Measurements from ENCODE around the gene IAH1. TPM values are rescaled to one million over a fixed set of nuclear protein-coding genes. Genes with fewer than 3 reads are reported as not detected.

Gene IAH1
- total RNA-seq, 1 experiment from 2014 or later = 39.3 TPM

DNA sequence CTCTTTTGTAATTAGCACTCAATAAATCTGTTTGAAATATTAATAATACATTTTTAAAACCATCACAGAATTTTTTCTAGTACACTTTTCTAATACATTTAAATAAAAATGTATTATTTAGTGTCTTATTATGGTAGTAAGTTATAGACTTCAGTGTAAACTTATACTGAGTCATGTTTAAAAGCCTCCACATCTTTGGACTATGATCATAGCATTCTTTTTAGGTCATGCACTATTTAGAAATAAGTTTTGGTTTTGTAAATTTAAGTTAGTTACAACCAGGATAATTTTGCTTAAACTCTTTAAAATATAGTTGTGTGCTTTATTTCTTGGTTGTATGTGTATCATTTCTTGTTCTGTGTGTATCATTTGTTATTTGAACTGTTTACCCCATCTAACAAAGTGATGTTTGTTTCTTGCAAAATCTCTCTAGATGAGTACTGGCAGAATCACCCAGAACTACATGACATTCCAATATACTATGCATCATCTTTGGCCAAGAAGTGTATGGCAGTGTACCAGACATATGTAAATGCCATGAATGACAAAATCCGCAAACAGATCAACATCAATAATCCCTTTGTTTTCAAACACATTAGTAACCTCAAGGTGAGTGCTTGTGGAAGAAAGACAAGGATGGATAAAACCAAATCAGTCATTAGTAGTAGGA lies 34.2 kb upstream of the IAH1 start:
- Histone ChIP-seq H3K27ac (ENCODE audit: low read length) (peak overlapping the region; percentile 48), H2AFZ (ENCODE audit: low read length) (no peak overlapping the region), H3K4me2 (ENCODE audit: low read length) (no peak overlapping the region), H3K9me2 (replicated peaks; ENCODE audit: low read length) (no peaks in the 10 kb centered on the region), H3K79me2 (ENCODE audit: low read length) (no peaks in the 10 kb centered on the region), H3K27me3 (ENCODE audit: low read length) (no peaks in the 10 kb centered on the region), H3K9me3 (ENCODE audit: low read length) (no peaks in the 10 kb centered on the region), H3K4me1 (ENCODE audit: insufficient read depth, low read length) (0 out of 2 replicates have a peak, but pooled peaks cover 4% of the 10 kb centered on the region), H3K9ac (ENCODE audit: low read length) (no peak overlapping the region), H4K20me1 (ENCODE audit: low read length) (no peaks in the 10 kb centered on the region), H3F3A (ENCODE audit: low read length, unreplicated experiment) (no peaks in the 10 kb centered on the region), H3K36me3 (ENCODE audit: low read depth, low read length) (peaks cover 47% of the 10 kb centered on the region), H3K4me3 (ENCODE audit: low read length) (no peak overlapping the region)
- ChIA-PET CTCF (no interaction called here), POLR2A (ENCODE audit: unreplicated experiment) (no interaction called here)
- intact Hi-C loops (cut with micrococcal nuclease) = no loop called here
- DNase-seq (peak; percentile 47), ATAC-seq (peak; percentile 46)
- TF ChIP-seq EZH2phosphoT487 (IDR thresholded peaks at IDR 0.05; ENCODE audit: borderline replicate concordance, low read length) (no peak), EZH2 (IDR thresholded peaks at IDR 0.05; ENCODE audit: low read length, unreplicated experiment) (no peak)
- TF ChIP-seq, protein P1, sequence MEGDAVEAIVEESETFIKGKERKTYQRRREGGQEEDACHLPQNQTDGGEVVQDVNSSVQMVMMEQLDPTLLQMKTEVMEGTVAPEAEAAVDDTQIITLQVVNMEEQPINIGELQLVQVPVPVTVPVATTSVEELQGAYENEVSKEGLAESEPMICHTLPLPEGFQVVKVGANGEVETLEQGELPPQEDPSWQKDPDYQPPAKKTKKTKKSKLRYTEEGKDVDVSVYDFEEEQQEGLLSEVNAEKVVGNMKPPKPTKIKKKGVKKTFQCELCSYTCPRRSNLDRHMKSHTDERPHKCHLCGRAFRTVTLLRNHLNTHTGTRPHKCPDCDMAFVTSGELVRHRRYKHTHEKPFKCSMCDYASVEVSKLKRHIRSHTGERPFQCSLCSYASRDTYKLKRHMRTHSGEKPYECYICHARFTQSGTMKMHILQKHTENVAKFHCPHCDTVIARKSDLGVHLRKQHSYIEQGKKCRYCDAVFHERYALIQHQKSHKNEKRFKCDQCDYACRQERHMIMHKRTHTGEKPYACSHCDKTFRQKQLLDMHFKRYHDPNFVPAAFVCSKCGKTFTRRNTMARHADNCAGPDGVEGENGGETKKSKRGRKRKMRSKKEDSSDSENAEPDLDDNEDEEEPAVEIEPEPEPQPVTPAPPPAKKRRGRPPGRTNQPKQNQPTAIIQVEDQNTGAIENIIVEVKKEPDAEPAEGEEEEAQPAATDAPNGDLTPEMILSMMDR (conservative IDR thresholded peaks at IDR 0.05; ENCODE audit: low read depth, low read length) = no peak
- BruUV-seq (replicated peaks) = no TSS peak

DNA sequence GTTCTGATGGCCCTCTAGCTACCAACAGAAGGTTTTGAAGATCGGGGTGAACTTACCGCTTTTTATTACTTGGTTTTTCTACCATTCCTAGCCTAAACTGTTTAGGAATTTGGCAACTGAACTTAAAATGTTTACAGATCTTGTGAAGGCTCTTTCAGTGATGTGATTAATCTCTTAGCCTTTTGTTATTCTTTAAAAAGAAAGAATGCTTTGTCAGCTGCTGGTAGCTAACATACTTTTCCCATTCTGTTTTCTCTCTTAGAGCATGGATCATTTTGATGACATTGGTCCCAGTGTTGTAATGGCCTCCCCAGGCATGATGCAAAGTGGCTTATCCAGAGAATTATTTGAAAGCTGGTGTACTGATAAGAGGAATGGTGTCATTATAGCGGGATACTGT lies 32.8 kb upstream of the IAH1 start:
- TF ChIP-seq EZH2 (IDR thresholded peaks at IDR 0.05; ENCODE audit: low read length, unreplicated experiment) (no peak), EZH2phosphoT487 (IDR thresholded peaks at IDR 0.05; ENCODE audit: borderline replicate concordance, low read length) (no peak)
- TF ChIP-seq, protein P1 (conservative IDR thresholded peaks at IDR 0.05; ENCODE audit: low read depth, low read length) = no peak
- Histone ChIP-seq H3K4me1 (ENCODE audit: insufficient read depth, low read length) (0 out of 2 replicates have a peak, but pooled peaks cover 4% of the 10 kb centered on the region), H2AFZ (ENCODE audit: low read length) (no peak overlapping the region), H3K9me2 (replicated peaks; ENCODE audit: low read length) (no peaks in the 10 kb centered on the region), H3K27me3 (ENCODE audit: low read length) (no peaks in the 10 kb centered on the region), H3K79me2 (ENCODE audit: low read length) (no peaks in the 10 kb centered on the region), H3F3A (ENCODE audit: low read length, unreplicated experiment) (no peaks in the 10 kb centered on the region), H3K4me2 (ENCODE audit: low read length) (no peak overlapping the region), H3K36me3 (ENCODE audit: low read depth, low read length) (peaks cover 50% of the 10 kb centered on the region), H3K27ac (ENCODE audit: low read length) (no peak overlapping the region), H3K9me3 (ENCODE audit: low read length) (no peaks in the 10 kb centered on the region), H4K20me1 (ENCODE audit: low read length) (no peaks in the 10 kb centered on the region), H3K9ac (ENCODE audit: low read length) (no peak overlapping the region), H3K4me3 (ENCODE audit: low read length) (no peak overlapping the region)
- DNase-seq (no peak), ATAC-seq (no peak)
- ChIA-PET POLR2A (ENCODE audit: unreplicated experiment) (no interaction called here), CTCF (no interaction called here)
- intact Hi-C loops (cut with micrococcal nuclease) = no loop called here
- no TSS peak for BruUV-seq (replicated peaks)

DNA sequence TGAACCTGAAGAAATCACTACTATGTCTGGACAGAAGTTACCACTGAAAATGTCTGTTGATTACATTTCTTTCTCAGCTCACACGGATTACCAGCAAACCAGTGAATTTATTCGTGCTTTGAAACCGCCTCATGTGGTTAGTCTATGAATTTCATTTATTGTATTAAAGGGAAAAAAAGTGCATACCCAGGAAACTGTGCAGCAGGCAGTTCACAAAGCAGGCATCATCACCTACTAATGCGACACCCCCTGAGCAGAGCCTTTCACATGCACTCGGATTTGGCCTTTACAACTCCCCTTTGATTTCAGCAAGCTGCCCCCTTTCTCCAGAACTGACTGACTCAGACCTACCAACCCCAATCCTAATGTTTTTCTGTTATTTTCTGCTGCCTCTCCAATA lies 30.8 kb upstream of the IAH1 start:
- no TSS peak for BruUV-seq (replicated peaks)

More for the DNA sequence above, 30.8 kb upstream of the IAH1 start:
- no peak for DNase-seq
- TF ChIP-seq EZH2phosphoT487 (IDR thresholded peaks at IDR 0.05; ENCODE audit: borderline replicate concordance, low read length) (no peak), EZH2 (IDR thresholded peaks at IDR 0.05; ENCODE audit: low read length, unreplicated experiment) (no peak)
- TF ChIP-seq, protein P1 (conservative IDR thresholded peaks at IDR 0.05; ENCODE audit: low read depth, low read length) = no peak
- H4K20me1 ChIP-seq (ENCODE audit: low read length) = no peaks in the 10 kb centered on the region
- peaks cover 44% of the 10 kb centered on the region for H3K36me3 ChIP-seq (ENCODE audit: low read depth, low read length)
- ChIA-PET CTCF (no interaction called here), POLR2A (ENCODE audit: unreplicated experiment) (no interaction called here)
- 0 out of 2 replicates have a peak, but pooled peaks cover 4% of the 10 kb centered on the region for H3K4me1 ChIP-seq (ENCODE audit: insufficient read depth, low read length)
- no peak overlapping the region for H3K27ac ChIP-seq (ENCODE audit: low read length)
- intact Hi-C loops (cut with micrococcal nuclease) = no loop called here
- H3K27me3 ChIP-seq (ENCODE audit: low read length) = no peaks in the 10 kb centered on the region
- no peak overlapping the region for H3K9ac ChIP-seq (ENCODE audit: low read length)
- H3K4me3 ChIP-seq (ENCODE audit: low read length) = no peak overlapping the region
- no peak for ATAC-seq
- no peak overlapping the region for H3K4me2 ChIP-seq (ENCODE audit: low read length)
- H3K9me3 ChIP-seq (ENCODE audit: low read length) = no peaks in the 10 kb centered on the region
- no peaks in the 10 kb centered on the region for H3K79me2 ChIP-seq (ENCODE audit: low read length)
- no peaks in the 10 kb centered on the region for H3F3A ChIP-seq (ENCODE audit: low read length, unreplicated experiment)
- H2AFZ ChIP-seq (ENCODE audit: low read length) = no peak overlapping the region
- H3K9me2 ChIP-seq (replicated peaks; ENCODE audit: low read length) = no peaks in the 10 kb centered on the region
